ENCODE data around the gene PTS.

The PTS gene

DNA sequence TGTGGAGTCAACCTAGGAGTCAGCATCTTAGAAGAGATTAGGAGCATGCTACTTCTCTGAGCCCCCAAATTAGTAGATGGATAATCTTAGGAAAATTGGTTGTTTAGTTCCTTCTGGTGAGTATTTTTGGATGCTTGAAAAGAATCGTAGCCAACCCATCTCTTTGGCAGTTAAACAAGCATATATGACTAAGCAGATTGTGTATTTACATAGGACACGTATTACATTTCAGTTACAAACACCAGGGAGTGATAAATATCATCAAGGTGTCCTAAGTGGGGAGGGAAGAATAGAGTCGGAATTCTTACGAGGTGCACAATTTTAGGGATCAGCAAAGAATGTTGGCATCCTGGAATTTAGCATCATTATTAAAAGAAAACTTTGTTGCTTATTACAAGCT, 21.0 kb downstream of the PTS start:
- Histone ChIP-seq H3K4me3 (ENCODE audit: low read depth, low read length) (no peak overlapping the region), H3K4me1 (no peaks in the 10 kb centered on the region), H3K27me3 (no peaks in the 10 kb centered on the region), H3K9me3 (no peaks in the 10 kb centered on the region), H3K36me3 (no peaks in the 10 kb centered on the region)
- TF ChIP-seq, protein P1, sequence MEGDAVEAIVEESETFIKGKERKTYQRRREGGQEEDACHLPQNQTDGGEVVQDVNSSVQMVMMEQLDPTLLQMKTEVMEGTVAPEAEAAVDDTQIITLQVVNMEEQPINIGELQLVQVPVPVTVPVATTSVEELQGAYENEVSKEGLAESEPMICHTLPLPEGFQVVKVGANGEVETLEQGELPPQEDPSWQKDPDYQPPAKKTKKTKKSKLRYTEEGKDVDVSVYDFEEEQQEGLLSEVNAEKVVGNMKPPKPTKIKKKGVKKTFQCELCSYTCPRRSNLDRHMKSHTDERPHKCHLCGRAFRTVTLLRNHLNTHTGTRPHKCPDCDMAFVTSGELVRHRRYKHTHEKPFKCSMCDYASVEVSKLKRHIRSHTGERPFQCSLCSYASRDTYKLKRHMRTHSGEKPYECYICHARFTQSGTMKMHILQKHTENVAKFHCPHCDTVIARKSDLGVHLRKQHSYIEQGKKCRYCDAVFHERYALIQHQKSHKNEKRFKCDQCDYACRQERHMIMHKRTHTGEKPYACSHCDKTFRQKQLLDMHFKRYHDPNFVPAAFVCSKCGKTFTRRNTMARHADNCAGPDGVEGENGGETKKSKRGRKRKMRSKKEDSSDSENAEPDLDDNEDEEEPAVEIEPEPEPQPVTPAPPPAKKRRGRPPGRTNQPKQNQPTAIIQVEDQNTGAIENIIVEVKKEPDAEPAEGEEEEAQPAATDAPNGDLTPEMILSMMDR (IDR thresholded peaks at IDR 0.05; ENCODE audit: low read depth, low read length), result no peak
- DNase-seq, result no peak

DNA sequence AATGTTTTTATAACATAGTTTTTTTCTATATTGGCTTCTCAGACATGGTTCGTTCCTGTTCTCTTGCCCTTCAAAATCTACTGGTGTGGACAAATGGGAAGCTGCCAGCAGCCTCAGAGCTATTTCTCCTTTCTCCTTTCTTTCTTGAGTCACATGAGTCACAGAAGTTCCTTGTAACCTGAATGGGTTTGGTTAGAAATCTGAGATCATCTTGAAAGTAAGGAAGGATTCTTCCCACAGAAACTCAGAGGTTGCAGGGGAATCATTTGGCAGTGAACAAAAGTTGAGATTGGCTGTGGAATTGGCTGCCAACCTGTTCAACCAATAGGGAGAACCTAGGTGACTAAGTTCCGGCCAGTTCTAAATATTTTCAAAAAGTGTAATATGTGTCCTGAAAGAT, 22.0 kb downstream of the PTS start:
- H3K4me1 ChIP-seq, result no peaks in the 10 kb centered on the region
- no peak overlapping the region for H3K4me3 ChIP-seq (ENCODE audit: low read depth, low read length)
- no peak for DNase-seq
- no peaks in the 10 kb centered on the region for H3K9me3 ChIP-seq
- H3K27me3 ChIP-seq, result no peaks in the 10 kb centered on the region
- H3K36me3 ChIP-seq, result no peaks in the 10 kb centered on the region
- TF ChIP-seq, protein P1 (IDR thresholded peaks at IDR 0.05; ENCODE audit: low read depth, low read length), result no peak

DNA sequence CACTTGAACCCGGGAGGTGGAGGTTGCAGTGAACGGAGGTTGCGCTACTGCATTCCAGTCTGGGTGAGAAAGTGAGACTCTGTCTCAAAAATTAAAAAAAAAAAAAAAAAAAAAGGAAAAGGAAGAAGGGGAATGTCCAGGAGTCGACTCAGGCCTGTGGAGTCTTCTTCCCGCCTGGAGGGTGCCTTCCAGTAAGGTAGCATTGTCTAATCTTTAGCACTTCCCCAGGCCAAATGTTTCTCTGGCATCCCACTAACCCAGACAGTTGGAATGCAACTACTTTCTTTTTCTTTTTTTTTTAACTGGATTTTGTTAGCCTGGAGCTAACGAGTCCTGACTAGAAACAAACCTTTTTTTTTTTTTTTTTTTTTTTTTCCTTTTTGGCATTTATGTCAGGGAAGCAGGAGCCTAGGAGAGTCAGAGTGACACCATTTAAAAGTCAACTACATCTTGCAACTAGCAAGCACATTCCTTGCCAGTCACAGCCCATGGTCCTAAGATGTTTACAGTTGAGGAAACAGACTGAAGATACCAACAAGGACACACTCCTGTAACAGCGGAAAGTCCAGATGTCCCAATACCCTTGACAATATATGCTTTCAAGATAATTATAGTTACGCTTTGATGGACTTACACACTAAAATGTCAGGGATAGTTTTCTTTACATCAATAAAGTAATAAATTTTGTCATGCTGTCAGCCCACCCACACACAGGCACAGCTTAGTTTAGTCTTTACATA, 23.8 kb downstream of the PTS start:
- Histone ChIP-seq H3K27me3 (no peaks in the 10 kb centered on the region), H3K4me3 (ENCODE audit: low read depth, low read length) (no peak overlapping the region), H3K36me3 (no peaks in the 10 kb centered on the region), H3K9me3 (no peaks in the 10 kb centered on the region; the same call in 1 of the 2 replicates), H3K4me1 (no peaks in the 10 kb centered on the region)
- TF ChIP-seq, protein P1 (IDR thresholded peaks at IDR 0.05; ENCODE audit: low read depth, low read length), result no peak
- DNase-seq, result no peak

DNA sequence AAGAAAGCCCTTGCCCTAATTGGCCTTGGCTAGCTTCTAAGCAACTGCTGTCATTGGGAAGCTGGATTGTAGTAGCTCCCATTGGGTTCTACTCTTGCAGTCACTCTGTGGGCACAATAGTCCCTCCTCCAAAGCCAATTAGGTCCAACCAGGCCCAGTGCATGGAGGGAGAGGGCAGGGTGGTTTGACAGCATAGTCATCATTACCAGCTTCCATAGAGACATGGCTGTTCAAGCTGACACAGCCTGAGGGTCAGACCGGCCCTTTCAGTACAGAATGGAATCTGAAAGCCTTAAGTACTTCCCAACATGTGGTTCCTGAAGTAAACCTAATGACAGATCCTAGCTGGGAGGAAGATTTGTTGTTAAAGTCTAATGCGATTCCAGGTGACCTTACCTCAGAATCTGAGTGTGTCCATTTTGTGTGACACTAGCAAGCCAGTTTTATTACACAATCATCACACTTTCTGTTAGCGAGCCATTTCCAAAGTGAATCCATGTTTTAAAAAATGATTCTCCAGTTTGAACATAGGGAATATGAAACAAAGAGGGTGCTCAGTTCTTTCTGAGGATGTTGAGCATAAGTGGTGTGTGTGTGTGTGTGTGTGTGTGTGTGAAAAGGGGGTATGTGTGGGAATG, 27.5 kb downstream of the PTS start:
- TF ChIP-seq, protein P1 (IDR thresholded peaks at IDR 0.05; ENCODE audit: low read depth, low read length), result no peak
- no peaks in the 10 kb centered on the region for H3K4me1 ChIP-seq
- H3K9me3 ChIP-seq, result no peaks in the 10 kb centered on the region; the same call in 1 of the 2 replicates
- no peak overlapping the region for H3K4me3 ChIP-seq (ENCODE audit: low read depth, low read length)
- no peaks in the 10 kb centered on the region for H3K36me3 ChIP-seq
- no peaks in the 10 kb centered on the region for H3K27me3 ChIP-seq
- DNase-seq, result no peak

DNA sequence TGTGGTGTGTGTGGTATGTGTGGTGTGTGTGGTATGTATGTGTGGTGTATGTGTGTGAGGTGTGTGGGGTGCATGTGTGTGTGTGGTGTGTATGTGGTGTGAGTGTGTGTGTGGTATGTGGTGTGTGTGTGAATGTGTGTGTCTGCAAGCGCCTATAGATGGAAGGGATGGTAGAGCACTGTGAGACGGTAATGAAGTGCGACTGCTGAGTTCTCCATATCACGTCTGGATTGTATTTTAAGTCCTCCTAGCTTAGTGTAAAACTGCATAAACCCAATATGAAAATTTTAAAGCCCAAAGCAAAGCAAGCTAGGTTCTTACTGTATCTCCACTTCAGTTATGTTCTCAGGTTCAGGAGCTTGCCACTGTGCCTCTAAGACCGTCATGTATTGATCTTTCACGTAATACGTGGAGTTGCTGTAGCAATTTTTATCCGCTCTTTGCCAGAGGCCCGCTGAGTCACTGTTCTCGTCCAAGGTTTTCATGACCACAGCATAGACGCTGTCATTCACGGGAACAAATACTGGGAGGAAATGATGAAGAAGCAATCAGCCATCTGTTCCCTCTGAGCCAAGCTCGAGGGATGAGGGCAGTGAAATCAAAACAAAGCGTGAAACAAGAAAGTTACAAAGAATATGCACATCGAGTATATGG, 29.0 kb downstream of the PTS start:
- Histone ChIP-seq H3K9me3 (no peaks in the 10 kb centered on the region; the same call in 1 of the 2 replicates), H3K27me3 (no peaks in the 10 kb centered on the region), H3K4me1 (no peaks in the 10 kb centered on the region), H3K4me3 (ENCODE audit: low read depth, low read length) (no peak overlapping the region), H3K36me3 (no peaks in the 10 kb centered on the region)
- TF ChIP-seq, protein P1 (IDR thresholded peaks at IDR 0.05; ENCODE audit: low read depth, low read length), result no peak
- DNase-seq, result no peak

Data from BE2C (cell line).